ENCODE measurements around the gene KDR.

The KDR gene

DNA sequence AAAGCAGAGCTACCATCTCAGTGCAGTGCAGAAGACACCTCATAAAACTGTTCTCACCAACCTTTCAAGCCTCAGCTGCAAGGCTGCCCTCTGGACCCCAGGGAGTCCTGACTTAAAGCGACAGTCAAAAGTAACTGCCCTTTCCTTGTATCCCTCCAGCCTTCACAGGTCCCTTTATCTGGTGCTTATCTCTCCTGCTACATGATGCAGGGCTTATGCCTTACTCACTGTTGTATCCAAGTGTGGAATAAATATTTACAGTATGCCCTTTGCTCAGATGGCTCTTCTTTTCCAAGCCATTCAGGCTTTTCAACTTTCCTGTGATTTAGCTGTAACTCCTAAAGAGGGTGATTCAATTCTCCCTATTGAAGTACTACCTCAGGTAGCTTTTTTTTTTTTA is 92.6 kb downstream of the KDR start:
- DNase-seq (ENCODE audit: low read depth), result no peak
- H3K4me3 ChIP-seq (ENCODE audit: low read depth, low read length), result no peak overlapping the region
- TF ChIP-seq, protein P1, sequence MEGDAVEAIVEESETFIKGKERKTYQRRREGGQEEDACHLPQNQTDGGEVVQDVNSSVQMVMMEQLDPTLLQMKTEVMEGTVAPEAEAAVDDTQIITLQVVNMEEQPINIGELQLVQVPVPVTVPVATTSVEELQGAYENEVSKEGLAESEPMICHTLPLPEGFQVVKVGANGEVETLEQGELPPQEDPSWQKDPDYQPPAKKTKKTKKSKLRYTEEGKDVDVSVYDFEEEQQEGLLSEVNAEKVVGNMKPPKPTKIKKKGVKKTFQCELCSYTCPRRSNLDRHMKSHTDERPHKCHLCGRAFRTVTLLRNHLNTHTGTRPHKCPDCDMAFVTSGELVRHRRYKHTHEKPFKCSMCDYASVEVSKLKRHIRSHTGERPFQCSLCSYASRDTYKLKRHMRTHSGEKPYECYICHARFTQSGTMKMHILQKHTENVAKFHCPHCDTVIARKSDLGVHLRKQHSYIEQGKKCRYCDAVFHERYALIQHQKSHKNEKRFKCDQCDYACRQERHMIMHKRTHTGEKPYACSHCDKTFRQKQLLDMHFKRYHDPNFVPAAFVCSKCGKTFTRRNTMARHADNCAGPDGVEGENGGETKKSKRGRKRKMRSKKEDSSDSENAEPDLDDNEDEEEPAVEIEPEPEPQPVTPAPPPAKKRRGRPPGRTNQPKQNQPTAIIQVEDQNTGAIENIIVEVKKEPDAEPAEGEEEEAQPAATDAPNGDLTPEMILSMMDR (IDR thresholded peaks at IDR 0.05; ENCODE audit: control insufficient read depth, extremely low read depth, insufficient read depth), result no peak

DNA sequence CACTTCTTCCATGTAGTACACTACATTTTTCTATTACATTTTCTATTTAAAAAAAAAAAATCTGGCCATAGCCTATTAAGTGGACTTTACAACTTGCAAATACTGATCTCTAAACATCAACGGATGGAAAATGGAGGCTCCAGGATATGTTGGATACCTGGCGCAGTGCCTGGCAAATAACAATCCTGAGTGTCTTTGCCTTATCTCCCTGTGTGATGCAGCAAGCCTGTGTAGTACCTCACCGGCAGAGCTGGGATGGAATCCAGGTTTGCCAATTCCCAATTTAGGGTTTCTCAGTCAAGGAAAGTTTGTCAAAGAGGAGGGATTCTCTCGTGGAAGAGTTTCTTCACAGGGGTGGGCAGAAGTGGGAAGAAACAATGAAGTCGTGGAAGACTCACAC is 93.2 kb downstream of the KDR start:
- H3K4me3 ChIP-seq (ENCODE audit: low read depth, low read length), result no peak overlapping the region
- TF ChIP-seq, protein P1 (IDR thresholded peaks at IDR 0.05; ENCODE audit: control insufficient read depth, extremely low read depth, insufficient read depth), result no peak
- no peak for DNase-seq (ENCODE audit: low read depth)

DNA sequence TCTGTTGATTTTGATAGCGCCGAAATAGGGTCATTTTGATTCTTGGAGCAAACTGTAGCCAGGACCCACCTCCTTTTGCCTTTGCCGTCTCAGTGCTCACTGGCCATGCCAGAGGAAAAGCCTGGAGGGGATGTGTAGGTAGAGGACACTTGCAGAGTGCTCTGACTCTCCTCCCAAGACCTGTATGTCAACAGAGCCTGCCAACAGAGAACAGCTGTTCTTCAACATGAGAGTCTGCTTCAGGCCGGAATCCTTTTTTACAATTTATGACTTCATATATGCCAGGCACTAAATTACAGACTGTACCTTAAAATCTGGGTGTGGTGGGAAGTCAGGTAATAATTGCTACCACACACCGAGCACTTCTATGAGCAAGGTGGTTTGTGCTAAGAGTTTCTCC is 94.2 kb downstream of the KDR start:
- TF ChIP-seq, protein P1 (IDR thresholded peaks at IDR 0.05; ENCODE audit: control insufficient read depth, extremely low read depth, insufficient read depth), result no peak
- no peak for DNase-seq (ENCODE audit: low read depth)
- H3K4me3 ChIP-seq (ENCODE audit: low read depth, low read length), result no peak overlapping the region

DNA sequence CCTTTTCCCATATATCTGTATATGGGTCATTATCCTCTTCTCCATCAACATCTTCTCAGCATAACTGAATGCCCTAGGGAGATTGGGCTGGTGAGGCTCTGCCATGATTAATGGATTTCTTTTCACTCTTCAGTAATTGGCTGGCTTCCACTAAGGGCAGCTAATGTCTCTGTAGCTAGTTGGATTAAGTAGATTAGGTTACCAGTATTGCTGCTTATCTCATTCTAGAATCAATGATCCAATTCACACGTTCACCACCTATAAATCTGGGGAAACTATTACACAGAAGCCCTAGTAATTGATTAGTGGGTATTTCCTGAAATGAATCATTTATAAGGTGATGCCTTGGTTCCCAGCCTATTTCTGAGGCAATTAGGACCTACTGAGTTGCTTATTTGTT is 94.8 kb downstream of the KDR start:
- TF ChIP-seq, protein P1 (IDR thresholded peaks at IDR 0.05; ENCODE audit: control insufficient read depth, extremely low read depth, insufficient read depth), result no peak
- DNase-seq (ENCODE audit: low read depth), result no peak
- no peak overlapping the region for H3K4me3 ChIP-seq (ENCODE audit: low read depth, low read length)

DNA sequence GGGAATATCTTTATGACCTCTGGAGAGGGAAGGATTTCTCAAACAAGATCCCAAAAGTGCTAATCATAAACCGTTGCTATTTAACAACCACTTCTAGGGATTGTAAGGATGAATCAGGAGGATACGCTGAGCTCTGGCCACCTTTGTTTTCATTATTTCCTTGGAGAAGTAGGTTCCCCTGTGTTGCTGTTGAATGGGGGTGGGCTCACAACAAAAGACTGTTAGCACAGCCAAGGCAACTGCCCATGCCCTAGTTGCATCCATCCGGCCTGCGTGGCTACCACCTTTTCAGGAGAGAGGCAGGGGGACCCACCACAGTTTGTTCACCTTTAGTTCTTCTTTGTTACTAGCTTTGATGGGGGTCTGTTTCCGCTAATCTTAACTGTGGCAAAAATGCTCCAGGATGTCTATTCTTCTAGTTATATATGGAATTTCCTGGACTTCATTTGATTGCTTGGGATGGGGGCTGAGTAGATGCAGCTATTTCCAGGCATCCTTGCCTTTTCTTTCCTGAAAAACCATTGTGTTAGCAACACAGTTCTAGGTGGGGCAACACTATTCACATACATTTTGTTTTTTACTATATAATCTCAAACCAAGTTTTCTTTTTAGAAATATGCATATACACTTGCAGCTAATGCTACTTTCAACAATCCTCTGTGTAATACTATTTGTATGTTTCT is 95.4 kb downstream of the KDR start:
- no peak for DNase-seq (ENCODE audit: low read depth)
- TF ChIP-seq, protein P1 (IDR thresholded peaks at IDR 0.05; ENCODE audit: control insufficient read depth, extremely low read depth, insufficient read depth), result no peak
- no peak overlapping the region for H3K4me3 ChIP-seq (ENCODE audit: low read depth, low read length)

DNA sequence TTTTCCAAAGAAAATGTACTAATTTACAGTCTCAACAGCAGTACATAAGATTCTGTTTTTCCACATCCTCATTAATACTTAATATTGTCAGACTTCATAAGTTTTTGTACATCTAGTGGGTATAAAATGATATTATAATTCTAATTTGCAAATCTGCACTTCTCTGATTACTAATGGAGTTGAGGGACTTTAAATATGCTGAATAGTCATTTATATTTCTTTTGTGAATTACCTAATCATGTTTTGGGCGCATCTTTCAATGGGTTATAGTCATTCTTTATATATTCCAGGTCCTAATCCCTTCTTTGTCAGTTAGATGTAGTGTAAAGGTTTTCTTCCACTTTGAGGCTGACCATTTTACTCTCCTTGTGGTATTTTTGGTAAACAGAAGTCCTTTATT is 96.1 kb downstream of the KDR start:
- TF ChIP-seq, protein P1 (IDR thresholded peaks at IDR 0.05; ENCODE audit: control insufficient read depth, extremely low read depth, insufficient read depth), result no peak
- no peak for DNase-seq (ENCODE audit: low read depth)
- H3K4me3 ChIP-seq (ENCODE audit: low read depth, low read length), result no peak overlapping the region
